ENCODE results near the gene DYSF.

DYSF gene

DNA sequence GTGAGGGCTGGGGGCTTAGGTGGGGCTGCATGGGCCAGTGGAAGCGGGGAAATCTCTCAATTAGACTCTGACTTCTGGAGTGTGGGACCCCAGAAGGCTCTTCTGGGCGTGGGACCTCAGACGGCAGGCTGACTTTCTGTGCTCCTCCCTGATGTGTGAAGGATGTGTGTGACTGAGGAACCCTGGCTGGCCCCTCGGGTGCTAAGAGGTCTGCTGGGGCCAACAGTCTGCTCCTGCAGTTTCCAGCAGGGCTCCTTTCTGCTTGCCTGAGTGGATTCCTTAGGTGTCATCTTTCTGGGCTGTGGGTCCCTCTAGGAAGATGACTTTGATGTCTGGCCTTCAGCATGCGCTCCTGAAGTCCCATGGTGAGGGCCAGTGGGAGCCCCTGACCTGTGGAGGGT is 167.5 kb downstream of the DYSF start:
- no peak for DNase-seq (ENCODE audit: low read depth)
- no peak overlapping the region for H3K4me3 ChIP-seq (replicated peaks; ENCODE audit: low read depth, low read length)
- TF ChIP-seq, protein P1, sequence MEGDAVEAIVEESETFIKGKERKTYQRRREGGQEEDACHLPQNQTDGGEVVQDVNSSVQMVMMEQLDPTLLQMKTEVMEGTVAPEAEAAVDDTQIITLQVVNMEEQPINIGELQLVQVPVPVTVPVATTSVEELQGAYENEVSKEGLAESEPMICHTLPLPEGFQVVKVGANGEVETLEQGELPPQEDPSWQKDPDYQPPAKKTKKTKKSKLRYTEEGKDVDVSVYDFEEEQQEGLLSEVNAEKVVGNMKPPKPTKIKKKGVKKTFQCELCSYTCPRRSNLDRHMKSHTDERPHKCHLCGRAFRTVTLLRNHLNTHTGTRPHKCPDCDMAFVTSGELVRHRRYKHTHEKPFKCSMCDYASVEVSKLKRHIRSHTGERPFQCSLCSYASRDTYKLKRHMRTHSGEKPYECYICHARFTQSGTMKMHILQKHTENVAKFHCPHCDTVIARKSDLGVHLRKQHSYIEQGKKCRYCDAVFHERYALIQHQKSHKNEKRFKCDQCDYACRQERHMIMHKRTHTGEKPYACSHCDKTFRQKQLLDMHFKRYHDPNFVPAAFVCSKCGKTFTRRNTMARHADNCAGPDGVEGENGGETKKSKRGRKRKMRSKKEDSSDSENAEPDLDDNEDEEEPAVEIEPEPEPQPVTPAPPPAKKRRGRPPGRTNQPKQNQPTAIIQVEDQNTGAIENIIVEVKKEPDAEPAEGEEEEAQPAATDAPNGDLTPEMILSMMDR (IDR thresholded peaks at IDR 0.05; ENCODE audit: low read length, missing control alignments), result no peak

DNA sequence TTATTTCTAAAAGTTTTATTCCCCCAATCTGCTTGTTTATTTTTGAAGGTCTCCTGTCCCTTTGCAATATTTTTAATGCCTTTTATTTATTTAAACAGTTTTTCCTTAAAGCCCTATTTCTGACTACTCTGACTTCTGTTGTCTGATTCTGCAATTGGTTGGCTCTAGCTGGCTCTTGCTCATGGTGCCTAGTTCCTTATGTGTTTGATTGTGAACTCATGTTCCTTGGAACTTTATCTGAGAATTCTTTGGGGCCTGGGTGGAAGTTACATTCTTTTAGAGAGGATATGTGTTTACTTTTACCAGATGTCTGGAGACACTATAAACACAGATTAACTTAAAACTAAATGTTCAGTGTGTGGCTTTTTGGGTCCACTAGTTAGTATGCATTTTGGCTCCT is 175.9 kb downstream of the DYSF start:
- H3K4me3 ChIP-seq (replicated peaks; ENCODE audit: low read depth, low read length), result no peak overlapping the region
- TF ChIP-seq, protein P1 (IDR thresholded peaks at IDR 0.05; ENCODE audit: low read length, missing control alignments), result no peak
- no peak for DNase-seq (ENCODE audit: low read depth)

DNA sequence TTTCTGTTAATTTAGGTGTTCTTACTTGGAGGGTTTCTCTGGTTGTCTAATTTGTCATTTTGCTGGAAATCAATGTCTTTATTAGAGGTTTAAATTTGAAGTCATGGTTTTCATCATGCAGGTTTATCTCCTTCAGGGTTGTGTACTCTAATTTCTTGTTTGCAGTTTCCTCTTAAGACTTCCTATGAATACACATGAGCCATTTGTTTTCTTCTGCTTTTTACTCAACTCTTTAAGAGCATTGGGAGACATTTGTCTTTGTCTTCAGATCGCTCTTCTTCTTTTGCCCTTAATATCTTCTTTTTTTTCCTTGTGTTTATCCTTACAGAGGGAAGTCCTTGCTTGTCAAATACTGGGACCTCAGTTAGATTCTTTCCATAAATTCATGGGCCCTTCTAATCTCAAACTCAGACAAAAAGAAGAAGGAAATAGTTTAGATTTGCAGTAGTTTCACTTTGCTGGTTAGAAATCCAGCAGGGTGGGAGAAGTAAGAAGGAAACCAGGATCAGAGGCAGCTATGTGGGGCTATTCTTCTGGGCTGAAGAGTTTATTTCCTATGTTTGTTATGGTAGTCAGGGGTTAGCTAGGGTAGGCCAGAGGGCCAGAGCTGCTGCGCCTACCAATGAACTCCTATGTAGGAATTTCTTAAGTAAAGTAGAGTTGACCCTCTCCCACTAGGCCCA is 176.6 kb downstream of the DYSF start:
- H3K4me3 ChIP-seq (replicated peaks; ENCODE audit: low read depth, low read length), result no peak overlapping the region
- TF ChIP-seq, protein P1 (IDR thresholded peaks at IDR 0.05; ENCODE audit: low read length, missing control alignments), result no peak
- DNase-seq (ENCODE audit: low read depth), result no peak

DNA sequence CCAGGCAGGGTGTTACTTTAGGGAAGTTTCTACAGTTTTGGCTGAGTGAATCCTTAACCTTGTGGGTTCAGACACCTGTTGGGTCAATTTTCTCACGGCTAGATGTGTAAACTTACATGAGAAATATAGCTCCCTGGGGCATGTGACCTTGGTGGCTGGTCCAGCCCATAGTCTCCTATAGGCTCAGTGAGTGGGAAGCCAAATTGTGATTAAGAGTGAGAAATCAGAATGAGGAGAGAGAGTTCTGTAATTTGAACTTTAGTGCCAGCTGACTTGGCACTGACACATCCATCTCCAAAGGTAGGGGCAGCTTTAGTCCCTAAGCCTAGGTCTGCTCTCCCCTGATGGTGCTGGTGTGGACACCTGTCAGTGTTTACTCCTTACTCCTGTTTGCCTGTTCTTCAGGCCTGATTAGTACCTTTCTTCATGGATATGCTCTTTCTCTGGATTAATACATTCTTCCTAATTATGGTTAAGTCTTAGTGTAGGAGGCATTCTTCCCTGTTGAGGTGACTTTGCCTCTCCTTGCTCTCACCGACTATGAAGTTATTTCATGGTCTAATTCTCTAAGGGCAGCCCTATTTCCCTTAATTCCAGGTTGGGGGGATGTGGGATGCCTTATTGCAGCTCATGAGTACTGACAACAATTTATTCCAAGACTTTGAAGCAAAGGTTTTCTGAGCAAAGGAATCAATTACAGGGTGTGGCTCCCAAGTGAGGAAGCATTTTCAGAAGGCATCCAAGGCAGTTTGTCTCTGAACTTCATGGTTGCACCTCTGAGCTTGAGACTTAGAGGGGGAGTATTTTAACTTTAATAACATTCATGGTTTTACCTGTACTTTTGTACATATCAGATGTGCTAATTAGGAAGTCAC is 177.3 kb downstream of the DYSF start:
- TF ChIP-seq, protein P1 (IDR thresholded peaks at IDR 0.05; ENCODE audit: low read length, missing control alignments), result no peak
- H3K4me3 ChIP-seq (replicated peaks; ENCODE audit: low read depth, low read length), result no peak overlapping the region
- DNase-seq (ENCODE audit: low read depth), result no peak

DNA sequence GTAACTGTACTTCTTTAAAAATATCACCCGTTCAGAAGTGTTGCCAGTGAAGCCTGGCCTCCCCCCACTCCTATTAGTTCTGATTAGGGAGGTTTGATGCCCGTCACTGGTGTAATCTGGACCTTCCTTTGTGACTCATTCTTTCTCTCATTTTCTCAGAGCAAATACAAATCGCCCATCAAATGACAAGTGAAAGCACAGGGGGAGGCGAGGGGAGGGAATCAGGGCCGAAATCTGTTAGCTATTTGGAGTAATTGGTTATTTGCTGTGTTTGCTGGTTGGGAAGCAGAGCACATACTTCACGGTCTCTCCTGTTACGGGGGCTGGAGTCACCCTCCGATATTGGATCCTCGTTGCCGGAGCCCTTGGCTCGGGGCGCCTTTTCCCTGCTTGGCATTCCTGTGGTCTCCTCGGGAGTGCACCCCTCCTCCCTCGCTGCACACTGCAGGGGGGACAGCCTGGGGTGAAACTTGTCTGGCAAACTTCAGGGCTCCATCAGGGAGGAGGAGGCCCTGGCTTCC is 178.1 kb downstream of the DYSF start:
- TF ChIP-seq, protein P1 (IDR thresholded peaks at IDR 0.05; ENCODE audit: low read length, missing control alignments), result no peak
- no peak for DNase-seq (ENCODE audit: low read depth)
- H3K4me3 ChIP-seq (replicated peaks; ENCODE audit: low read depth, low read length), result no peak overlapping the region

DNA sequence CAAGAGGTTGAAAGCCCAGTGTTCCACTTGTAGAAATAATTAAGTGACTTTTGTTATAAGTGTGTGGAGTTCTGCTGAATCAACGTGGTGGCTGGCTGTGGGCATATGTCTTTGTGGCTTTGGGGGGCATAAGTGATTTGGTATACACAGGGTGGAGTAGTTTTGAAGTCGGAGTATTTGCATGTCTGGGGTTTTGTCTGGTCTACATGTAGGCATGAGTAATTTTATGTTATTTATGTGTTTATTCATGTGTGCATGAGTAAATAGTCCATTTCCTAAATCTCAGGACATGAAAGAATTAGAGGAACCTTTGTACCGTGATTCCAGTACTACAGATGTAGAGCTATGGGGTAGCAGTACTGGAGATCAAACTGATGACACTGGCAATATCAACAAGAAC is 179.7 kb downstream of the DYSF start:
- no peak for DNase-seq (ENCODE audit: low read depth)
- TF ChIP-seq, protein P1 (IDR thresholded peaks at IDR 0.05; ENCODE audit: low read length, missing control alignments), result no peak
- H3K4me3 ChIP-seq (replicated peaks; ENCODE audit: low read depth, low read length), result no peak overlapping the region
